CD4-positive, alpha-beta T cell (primary cell): ENCODE results near the gene BICC1. TPM values are rescaled to one million over a fixed set of nuclear protein-coding genes. Genes with fewer than 3 reads are reported as not detected.

ENCODE experiments used
- ATAC-seq: fragments of 200-7000 bp; cut with Tn5 transposase; one replicate; pipeline ENCODE4 v1.10.0; 2022; ENCODE audit warnings: mild to moderate bottlenecking; ENCODE audit not compliant: poor library complexity
- CTCF ChIA-PET: fragments of 350-600 bp; sonication (Branson Sonifier 250); formaldehyde crosslinking; loops from one replicate; lab custom pipeline; 2021; ENCODE audit warnings: antibody characterized with exemption, inconsistent platforms; lab: Charles Lee
- POLR2A ChIA-PET: fragments of 350-600 bp; sonication (Branson Sonifier 250); formaldehyde crosslinking; loops from one replicate; lab custom pipeline; 2021; ENCODE audit warnings: antibody characterized with exemption, inconsistent platforms; lab: Charles Lee
- DNase-seq, 14 experiments: peaks; one replicate each; pipeline ENCODE4 v3.0.0-alpha.2; 2013 to 2020; ENCODE audit warnings: mixed read lengths in 2 of 14
- H3K27ac ChIP-seq, 2 donors: one replicate each; pipeline versions ENCODE4 v1.5.1 to v1.7.0; 2013; ENCODE audit warnings: low read length in 2 of 2, low read depth in 1 of 2, mild to moderate bottlenecking in 1 of 2
- H3K27me3 ChIP-seq, 2 experiments: 1 replicate in 1 of 2; 2 replicates in 1 of 2; pipeline versions ENCODE4 v1.6.1 to v1.7.0; 2013; ENCODE audit warnings: low read length in 2 of 2, control low read depth in 1 of 2, mild to moderate bottlenecking in 1 of 2, moderate library complexity in 1 of 2; ENCODE audit not compliant: insufficient read depth in 2 of 2, control insufficient read depth in 1 of 2
- H3K36me3 ChIP-seq: one replicate; pipeline ENCODE4 v1.6.1; 2013; ENCODE audit warnings: low read length, control low read depth; ENCODE audit not compliant: insufficient read depth
- H3K4me1 ChIP-seq: one replicate; pipeline ENCODE4 v1.6.1; 2013; ENCODE audit warnings: low read length, control low read depth; ENCODE audit not compliant: insufficient read depth
- H3K4me3 ChIP-seq: one replicate; pipeline ENCODE4 v1.5.1; 2013; ENCODE audit warnings: mild to moderate bottlenecking, low read length, moderate library complexity
- H3K9me3 ChIP-seq, 2 experiments: 1 replicate in 1 of 2; 2 replicates in 1 of 2; pipeline versions ENCODE4 v1.6.1 to v1.7.0; 2013; ENCODE audit warnings: low read length in 2 of 2, mild to moderate bottlenecking in 2 of 2, control low read depth in 1 of 2, moderate library complexity in 1 of 2; ENCODE audit not compliant: control insufficient read depth in 1 of 2, insufficient read depth in 1 of 2
- H3K27ac Mint-ChIP-seq: one replicate; pipeline ENCODE4 v1.8.0; 2020; ENCODE audit warnings: mixed read lengths
- H3K27me3 Mint-ChIP-seq: one replicate; pipeline ENCODE4 v1.8.0; 2021; ENCODE audit warnings: mixed read lengths
- H3K36me3 Mint-ChIP-seq: one replicate; pipeline ENCODE4 v1.8.0; 2021; ENCODE audit warnings: low read depth, mixed read lengths
- H3K4me1 Mint-ChIP-seq: one replicate; pipeline ENCODE4 v1.8.0; 2021; ENCODE audit warnings: low read depth, mixed read lengths
- H3K4me3 Mint-ChIP-seq: one replicate; pipeline ENCODE4 v1.8.0; 2020; ENCODE audit warnings: mild to moderate bottlenecking, mixed read lengths
- H3K9me3 Mint-ChIP-seq: one replicate; pipeline ENCODE4 v1.8.0; 2020; ENCODE audit warnings: mixed read lengths
- CTCF ChIP-seq: fragments of 200-600 bp; IDR thresholded peaks from one replicate; pipeline ENCODE4 v1.8.0; 2022; ENCODE audit warnings: antibody characterized with exemption, mild to moderate bottlenecking
- intact Hi-C, 2 experiments: fragments of 100-400 bp; cut with DNase I in 1 of 2; cut with micrococcal nuclease in 1 of 2; formaldehyde crosslinking; loops; one replicate each; pipeline versions ENCODE4 v1.15.1 to v1.9.0; 2023 to 2025; cut with DNase I, micrococcal nuclease
- total RNA-seq, 174 experiments: library from RNA in 2 of 174; stranded (reverse) in 2 of 174; gene quantifications; one replicate each; pipeline ENCODE4 v1.2.3 and lab custom pipeline; 2021 to 2026

Gene BICC1
- total RNA-seq, 2 experiments from 2014 or later = not detected

DNA sequence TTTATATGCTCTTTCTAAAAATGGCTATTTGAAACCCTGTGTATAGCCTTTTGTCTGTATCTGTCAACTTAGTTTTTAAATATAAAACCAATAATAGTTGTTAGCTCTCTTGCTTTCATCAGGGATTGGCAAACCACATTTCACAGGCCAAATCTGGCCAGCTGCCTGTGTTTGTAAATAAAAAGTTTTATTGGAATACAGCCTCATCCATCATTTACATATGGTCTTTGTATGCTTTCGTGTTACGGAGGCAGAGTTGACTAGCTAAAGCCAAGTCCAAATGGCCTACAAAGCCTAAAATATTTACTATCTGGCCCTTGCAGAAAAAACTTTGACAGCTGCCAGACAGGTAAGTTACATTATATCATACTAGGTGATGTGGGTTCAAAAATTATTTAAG, 235.0 kb downstream of the BICC1 start:
- no peaks in the 10 kb centered on the region for H3K36me3 Mint-ChIP-seq
- H3K4me1 Mint-ChIP-seq = no peaks in the 10 kb centered on the region
- no peak for TF ChIP-seq CTCF
- no peak overlapping the region for H3K27ac Mint-ChIP-seq
- H3K36me3 ChIP-seq = no peaks in the 10 kb centered on the region
- ATAC-seq (no peak), DNase-seq (no peak)
- no peaks in the 10 kb centered on the region for H3K9me3 ChIP-seq
- ChIA-PET CTCF (no interaction called here), POLR2A (no interaction called here)
- H3K27ac ChIP-seq = no peak overlapping the region
- no peak overlapping the region for H3K4me3 Mint-ChIP-seq
- H3K9me3 Mint-ChIP-seq = no peaks in the 10 kb centered on the region
- intact Hi-C loops = no loop called here
- no peaks in the 10 kb centered on the region for H3K4me1 ChIP-seq
- H3K27me3 Mint-ChIP-seq = peaks cover 6% of the 10 kb centered on the region
- H3K4me3 ChIP-seq = no peak overlapping the region
- no peaks in the 10 kb centered on the region for H3K27me3 ChIP-seq

DNA sequence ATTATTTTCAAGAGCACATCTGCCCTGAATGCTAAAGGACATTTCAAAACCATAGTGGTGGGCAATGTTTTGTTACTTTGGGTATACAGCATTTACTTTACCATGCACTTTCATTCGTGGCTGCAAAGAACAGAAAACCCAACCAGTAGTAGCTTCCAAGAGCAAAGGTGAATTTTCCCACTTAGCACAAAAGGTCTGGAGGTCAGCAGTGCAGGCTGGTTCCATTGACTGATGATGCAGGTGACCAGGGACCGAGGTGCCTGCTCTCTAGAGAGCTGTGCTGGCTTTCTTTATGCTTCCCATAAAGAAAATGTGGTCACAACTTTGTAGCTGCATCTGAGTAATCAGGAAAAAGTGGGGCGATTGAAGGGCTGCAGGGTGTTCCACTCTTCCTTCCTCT, 240.0 kb downstream of the BICC1 start:
- no peak for TF ChIP-seq CTCF
- Mint-ChIP-seq H3K9me3 (no peaks in the 10 kb centered on the region), H3K27ac (no peak overlapping the region), H3K4me1 (no peaks in the 10 kb centered on the region), H3K36me3 (no peaks in the 10 kb centered on the region), H3K27me3 (peaks cover 11% of the 10 kb centered on the region), H3K4me3 (no peak overlapping the region)
- H3K27me3 ChIP-seq = no peaks in the 10 kb centered on the region
- CTCF ChIA-PET = no interaction called here
- no peaks in the 10 kb centered on the region for H3K9me3 ChIP-seq
- H3K4me3 ChIP-seq = no peak overlapping the region
- H3K36me3 ChIP-seq = no peaks in the 10 kb centered on the region
- ATAC-seq (no peak), DNase-seq (no peak)
- no peak overlapping the region for H3K27ac ChIP-seq
- POLR2A ChIA-PET = no interaction called here
- no peaks in the 10 kb centered on the region for H3K4me1 ChIP-seq
- intact Hi-C loops = no loop called here

DNA sequence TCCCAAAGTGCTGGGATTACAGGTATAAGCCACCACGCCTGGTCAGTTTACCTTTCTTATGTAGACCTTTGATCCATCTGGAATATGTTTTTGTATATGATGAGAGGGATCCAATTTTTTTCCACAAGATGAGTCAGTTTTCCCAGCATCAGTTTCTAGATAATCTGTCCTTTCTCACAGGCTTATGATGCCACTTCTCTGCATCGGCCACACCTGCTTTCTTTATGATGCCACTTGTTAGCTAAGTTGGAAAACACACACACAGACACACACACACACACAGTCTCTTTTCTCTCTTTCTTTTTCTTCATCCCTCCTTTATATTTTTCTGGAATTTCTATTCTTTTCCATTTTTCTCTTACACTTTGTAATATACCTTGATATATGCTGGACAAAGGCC, 240.8 kb downstream of the BICC1 start:
- ATAC-seq (no peak), DNase-seq (no peak)
- H3K4me3 ChIP-seq = no peak overlapping the region
- no peaks in the 10 kb centered on the region for H3K9me3 Mint-ChIP-seq
- intact Hi-C loops = no loop called here
- H3K36me3 ChIP-seq = no peaks in the 10 kb centered on the region
- TF ChIP-seq CTCF = no peak
- no peaks in the 10 kb centered on the region for H3K4me1 Mint-ChIP-seq
- H3K4me1 ChIP-seq = no peaks in the 10 kb centered on the region
- POLR2A ChIA-PET = no interaction called here
- no peak overlapping the region for H3K4me3 Mint-ChIP-seq
- H3K27ac Mint-ChIP-seq = no peak overlapping the region
- CTCF ChIA-PET = no interaction called here
- no peaks in the 10 kb centered on the region for H3K27me3 ChIP-seq
- no peaks in the 10 kb centered on the region for H3K9me3 ChIP-seq
- no peak overlapping the region for H3K27ac ChIP-seq
- H3K27me3 Mint-ChIP-seq = peaks cover 13% of the 10 kb centered on the region
- H3K36me3 Mint-ChIP-seq = no peaks in the 10 kb centered on the region
